MM.1S (cell line): ENCODE data around the gene LRMDA.

Experiments used
- DNase-seq: peaks from one replicate; pipeline ENCODE4 v3.0.0-alpha.2; 2015
- H2AFZ ChIP-seq: fragments of 300-600 bp; sonication (generic); 2 replicates; pipeline ENCODE4 v1.6.0; 2016; ENCODE audit warnings: antibody characterized with exemption, low read length
- H3F3A ChIP-seq: fragments of 300-600 bp; sonication (generic); 2 replicates; pipeline ENCODE4 v1.6.1; 2016; ENCODE audit warnings: mild to moderate bottlenecking, antibody characterized with exemption, low read length, moderate library complexity, mixed read lengths; ENCODE audit not compliant: insufficient read depth
- H3K27ac ChIP-seq: fragments of 300-600 bp; sonication (generic); 2 replicates; pipeline ENCODE4 v1.5.1; 2016; ENCODE audit warnings: mild to moderate bottlenecking, low read length
- H3K27me3 ChIP-seq: fragments of 300-600 bp; sonication (generic); replicated peaks from 2 replicates; pipeline ENCODE4 v1.6.0; 2016; ENCODE audit warnings: low read length; ENCODE audit not compliant: insufficient read depth
- H3K36me3 ChIP-seq: fragments of 300-600 bp; sonication (generic); replicated peaks from 2 replicates; pipeline ENCODE4 v1.6.1; 2016; ENCODE audit warnings: mild to moderate bottlenecking, low read length, mixed read lengths; ENCODE audit not compliant: insufficient read depth
- H3K4me1 ChIP-seq: fragments of 300-600 bp; sonication (generic); 2 replicates; pipeline ENCODE4 v1.6.1; 2016; ENCODE audit warnings: low read length, mixed read lengths
- H3K4me2 ChIP-seq: fragments of 300-600 bp; sonication (generic); 2 replicates; pipeline ENCODE4 v1.6.0; 2016; ENCODE audit warnings: low read depth, low read length
- H3K4me3 ChIP-seq: fragments of 300-600 bp; sonication (generic); 2 replicates; pipeline ENCODE4 v1.5.1; 2016; ENCODE audit warnings: low read length, mixed read lengths
- H3K79me2 ChIP-seq: fragments of 300-600 bp; sonication (generic); 2 replicates; pipeline ENCODE4 v1.6.1; 2016; ENCODE audit warnings: mixed run types, low read length, mixed read lengths
- H3K9ac ChIP-seq: fragments of 300-600 bp; sonication (generic); 2 replicates; pipeline ENCODE4 v1.6.1; 2016; ENCODE audit warnings: low read length, mixed read lengths
- H3K9me2 ChIP-seq: fragments of 300-600 bp; sonication (generic); replicated peaks from 2 replicates; pipeline ENCODE4 v1.6.1; 2016; ENCODE audit warnings: mild to moderate bottlenecking, low read length, mixed read lengths; ENCODE audit not compliant: insufficient read depth
- H3K9me3 ChIP-seq: fragments of 300-600 bp; sonication (generic); replicated peaks from 2 replicates; pipeline ENCODE4 v1.6.1; 2016; ENCODE audit warnings: mild to moderate bottlenecking, low read length, mixed read lengths; ENCODE audit not compliant: insufficient read depth
- H4K20me1 ChIP-seq: fragments of 300-600 bp; sonication (generic); 2 replicates; pipeline ENCODE4 v1.6.1; 2016; ENCODE audit warnings: mild to moderate bottlenecking, low read length, moderate library complexity, mixed read lengths; ENCODE audit not compliant: insufficient read depth
- CTCF ChIP-seq: fragments of 300-600 bp; sonication (generic); IDR thresholded peaks from 2 replicates; pipeline ENCODE4 v1.5.1; 2016; ENCODE audit warnings: antibody characterized with exemption, low read length, mixed read lengths
- EZH2 ChIP-seq: fragments of 300-600 bp; sonication (generic); optimal IDR thresholded peaks from 2 replicates; pipeline ENCODE3; 2017; ENCODE audit warnings: low read depth, mild to moderate bottlenecking, antibody characterized with exemption, low read length, mixed read lengths
- EZH2phosphoT487 ChIP-seq: fragments of 300-600 bp; sonication (generic); IDR thresholded peaks from 2 replicates; pipeline ENCODE4 v1.6.1; 2018; ENCODE audit warnings: antibody characterized with exemption, low read length

LRMDA gene

DNA sequence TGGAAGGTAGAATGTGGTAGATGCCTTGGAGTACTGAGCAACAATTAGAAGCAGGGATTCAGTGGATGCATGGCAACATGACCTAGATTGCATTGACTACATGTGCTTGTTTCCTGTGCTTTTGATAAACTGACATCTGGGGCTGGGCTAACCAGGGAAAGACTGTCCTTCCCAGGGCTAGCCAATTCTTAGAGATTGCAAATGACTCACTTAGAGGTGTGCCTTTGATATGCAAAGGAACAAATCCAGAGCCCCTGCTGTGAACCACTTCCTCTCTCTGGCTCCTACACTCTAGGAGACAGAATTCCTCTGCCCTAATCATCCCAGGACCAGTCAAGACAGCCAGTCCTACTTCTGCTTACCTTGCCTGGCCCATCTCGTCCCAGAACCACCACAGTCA lies 651.5 kb downstream of the LRMDA start:
- Histone ChIP-seq H3K27ac (no peak overlapping the region), H3K4me2 (no peak overlapping the region), H3K9ac (no peak overlapping the region), H3K9me3 (no peaks in the 10 kb centered on the region), H3K36me3 (no peaks in the 10 kb centered on the region), H2AFZ (no peak overlapping the region), H3K9me2 (no peaks in the 10 kb centered on the region), H3K79me2 (no peaks in the 10 kb centered on the region), H3K27me3 (no peaks in the 10 kb centered on the region), H3K4me1 (no peaks in the 10 kb centered on the region), H3F3A (no peaks in the 10 kb centered on the region), H4K20me1 (no peaks in the 10 kb centered on the region), H3K4me3 (no peak overlapping the region)
- no peak for DNase-seq
- TF ChIP-seq CTCF = no peak
- no peak for TF ChIP-seq EZH2phosphoT487
- no peak for TF ChIP-seq EZH2

DNA sequence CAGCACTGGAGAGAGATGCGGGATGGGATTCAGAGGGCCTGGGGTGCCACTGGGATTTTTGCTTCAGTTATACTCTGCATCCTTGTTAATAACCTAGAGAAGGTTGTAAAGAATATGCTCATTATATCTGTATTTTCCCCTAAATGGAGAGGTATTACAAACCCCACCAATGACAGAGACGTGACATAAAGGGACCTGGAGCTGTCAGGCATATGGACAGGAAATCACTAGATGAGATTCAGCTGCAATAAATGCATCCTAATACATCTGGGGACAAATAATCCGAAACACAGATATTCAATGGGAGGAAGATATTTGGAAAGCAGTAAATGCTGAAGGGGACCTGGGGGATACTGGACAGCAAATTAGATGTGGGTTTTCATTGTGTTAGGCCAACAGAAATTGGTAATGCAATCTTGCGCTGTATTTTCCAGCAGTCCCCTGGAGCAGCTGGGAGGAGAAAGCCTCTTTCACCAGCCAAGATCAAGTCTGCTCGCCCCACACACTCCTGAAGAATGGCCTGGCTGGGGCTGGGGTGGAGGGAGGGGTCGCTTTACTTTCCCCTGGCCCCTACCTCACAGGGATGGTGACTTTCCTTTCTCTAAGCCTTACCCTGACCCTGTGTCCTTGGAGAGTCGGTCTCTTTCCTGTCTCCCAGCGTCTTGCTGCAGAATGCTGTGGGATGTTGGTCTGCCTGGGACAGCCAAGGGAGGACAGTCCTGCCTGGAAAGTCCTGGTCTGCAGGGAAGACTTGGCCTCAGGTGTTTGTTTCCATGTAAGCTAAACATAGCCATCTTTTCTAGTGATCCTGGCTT lies 653.8 kb downstream of the LRMDA start:
- no peaks in the 10 kb centered on the region for H3K4me1 ChIP-seq
- DNase-seq = no peak
- no peak overlapping the region for H3K4me2 ChIP-seq
- no peak overlapping the region for H3K27ac ChIP-seq
- H3K9ac ChIP-seq = no peak overlapping the region
- TF ChIP-seq EZH2phosphoT487 = no peak
- TF ChIP-seq CTCF = no peak
- no peak for TF ChIP-seq EZH2
- no peaks in the 10 kb centered on the region for H3K27me3 ChIP-seq
- H3K36me3 ChIP-seq = no peaks in the 10 kb centered on the region
- H3K9me3 ChIP-seq = no peaks in the 10 kb centered on the region
- H2AFZ ChIP-seq = no peak overlapping the region
- no peak overlapping the region for H3K4me3 ChIP-seq
- H3K79me2 ChIP-seq = no peaks in the 10 kb centered on the region
- no peaks in the 10 kb centered on the region for H3K9me2 ChIP-seq
- H3F3A ChIP-seq = no peaks in the 10 kb centered on the region
- no peaks in the 10 kb centered on the region for H4K20me1 ChIP-seq

DNA sequence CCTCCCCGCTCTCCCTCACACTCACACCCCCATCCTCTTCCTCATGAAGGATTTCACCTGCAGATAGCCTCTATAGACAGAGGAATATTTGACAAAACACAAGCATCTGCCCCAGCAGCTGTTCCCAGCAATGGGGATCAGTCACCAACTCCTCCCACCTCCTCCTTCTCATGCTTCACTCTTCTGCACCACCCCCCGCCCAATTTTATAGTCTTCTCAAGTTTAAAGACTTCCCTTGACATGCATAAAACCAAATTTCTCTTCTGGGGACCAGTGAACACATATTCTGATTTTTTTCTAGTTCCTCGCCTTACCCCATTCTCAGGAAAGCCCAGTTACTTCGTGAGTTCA lies 654.4 kb downstream of the LRMDA start:
- no peak overlapping the region for H3K27ac ChIP-seq
- no peak overlapping the region for H3K4me3 ChIP-seq
- no peaks in the 10 kb centered on the region for H3K36me3 ChIP-seq
- H3K9me2 ChIP-seq = no peaks in the 10 kb centered on the region
- no peaks in the 10 kb centered on the region for H3K79me2 ChIP-seq
- no peaks in the 10 kb centered on the region for H3K4me1 ChIP-seq
- no peak overlapping the region for H3K4me2 ChIP-seq
- no peaks in the 10 kb centered on the region for H3K9me3 ChIP-seq
- H3F3A ChIP-seq = no peaks in the 10 kb centered on the region
- TF ChIP-seq EZH2phosphoT487 (no peak), EZH2 (no peak), CTCF (no peak)
- H3K9ac ChIP-seq = no peak overlapping the region
- no peak for DNase-seq
- no peak overlapping the region for H2AFZ ChIP-seq
- no peaks in the 10 kb centered on the region for H3K27me3 ChIP-seq
- no peaks in the 10 kb centered on the region for H4K20me1 ChIP-seq
